Spleen (tissue), 7 donors: ENCODE results near the gene DMC1.

Experiments
- CTCF ChIP-seq, 11 experiments: fragments of 200-600 bp in 7 of 11; fragments of 450-650 bp in 4 of 11; sonication (generic) in 4 of 11; IDR thresholded peaks in 8 of 11; conservative IDR thresholded peaks in 3 of 11; 1 replicate in 7 of 11; 2 replicates in 4 of 11; pipeline versions ENCODE4 v1.4.0 to v1.8.0; 2016 to 2021; ENCODE audit warnings: antibody characterized with exemption in 11 of 11, inconsistent platforms in 4 of 11, mild to moderate bottlenecking in 1 of 11
- POLR2A ChIP-seq, 3 donors: fragments of 450-650 bp; IDR thresholded peaks; one replicate each; pipeline ENCODE4 v1.5.1; 2017; ENCODE audit warnings: antibody characterized with exemption in 3 of 3, mild to moderate bottlenecking in 1 of 3
- POLR2AphosphoS5 ChIP-seq, 3 donors: sonication (generic); formaldehyde crosslinking; IDR thresholded peaks; one replicate each; pipeline ENCODE4 v1.5.1; 2017; ENCODE audit warnings: antibody characterized with exemption in 3 of 3
- donor health status: DM: no; HTN: no; CAD: no; lungs with moderate emphysema.
- donor health status: DM: no; HTN: no; CAD: no.
- donor health status: DM: no; HTN: no; CAD: no.

GRCh38 chr22:38567531-38568285, 2.3 kb downstream of the DMC1 start:
- no peak for TF ChIP-seq POLR2A (IDR thresholded peaks at IDR 0.05)
- no peak for TF ChIP-seq CTCF (IDR thresholded peaks at IDR 0.05 in 8 of 11, conservative IDR thresholded peaks at IDR 0.05 in 3 of 11)
- TF ChIP-seq POLR2AphosphoS5 (IDR thresholded peaks at IDR 0.05): no peak
